ENCODE measurements around the gene ZNF189.

ZNF189 gene

GRCh38 chr9:101457003-101457402 is 58.4 kb downstream of the ZNF189 start:
- TF ChIP-seq FOXM1 (IDR thresholded peaks at IDR 0.05; ENCODE audit: borderline replicate concordance), result no peak
- TF ChIP-seq FOXK2 (IDR thresholded peaks at IDR 0.05), result no peak
- no peak for TF ChIP-seq BHLHE40 (IDR thresholded peaks at IDR 0.05; ENCODE audit: borderline replicate concordance)
- TF ChIP-seq ARNT (IDR thresholded peaks at IDR 0.05), result no peak
- TF ChIP-seq L3MBTL2 (conservative IDR thresholded peaks at IDR 0.05), result no peak
- no peak for TF ChIP-seq NFRKB (IDR thresholded peaks at IDR 0.05)
- no peak for DNase-seq (ENCODE audit: extremely low spot score)
- ChIA-PET POLR2A (no interaction called here), CTCF (no interaction called here)

DNA sequence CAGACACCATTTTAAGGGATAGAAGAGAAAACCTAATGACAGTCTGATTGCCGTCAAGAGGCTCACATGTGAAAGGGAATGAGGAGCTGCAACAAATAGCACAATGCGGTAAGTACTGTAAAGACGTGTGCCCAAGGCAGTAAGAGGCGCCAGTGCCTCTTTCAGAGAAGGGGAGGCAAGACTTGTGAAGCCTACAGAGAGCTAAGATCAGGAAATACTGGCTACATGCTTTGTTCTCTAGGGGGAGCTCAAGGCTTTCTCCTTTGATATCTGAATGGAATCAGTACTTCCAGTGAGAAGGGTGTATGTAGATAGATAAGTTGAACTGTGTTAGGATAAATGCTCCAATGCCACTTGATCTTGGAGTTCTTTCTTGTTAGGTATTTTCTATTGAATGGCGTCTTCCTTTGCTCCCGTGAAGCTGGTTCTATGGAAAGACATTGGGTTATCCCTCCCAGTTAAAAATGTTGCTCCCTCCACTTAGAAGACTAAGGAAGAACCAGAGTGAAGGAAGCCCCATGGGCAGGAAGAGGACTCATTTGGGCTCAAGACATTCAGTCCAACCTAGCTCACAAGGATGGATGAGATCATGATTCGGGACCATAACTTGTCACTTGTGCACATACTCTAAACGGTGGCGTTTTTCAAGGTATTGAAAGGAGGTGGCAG is 60.4 kb downstream of the ZNF189 start:
- ChIA-PET POLR2A (interaction anchor here (1.0 to 1.9 kb wide), 2 partner anchors 61 to 74 kb away, joined by 4 to 10 read pairs; partner anchors contain the start of genes MRPL50, RNF20 and ZNF189), CTCF (interaction anchor here (0.6 to 2.0 kb wide), 10 partner anchors 9 to 111 kb away, joined by 3 to 19 read pairs (median 4); partner anchors contain the start of gene RNF20)
- peak; percentile 63 for DNase-seq (ENCODE audit: extremely low spot score)
- no peak for TF ChIP-seq ELF4 (IDR thresholded peaks at IDR 0.05)
- no peak for TF ChIP-seq HDGF (IDR thresholded peaks at IDR 0.05; ENCODE audit: borderline replicate concordance)
- no peak for TF ChIP-seq ARNT (IDR thresholded peaks at IDR 0.05)
- no peak for TF ChIP-seq FOXA1 (IDR thresholded peaks at IDR 0.05)
- no peak for TF ChIP-seq SUZ12 (IDR thresholded peaks at IDR 0.05)
- TF ChIP-seq CTBP1 (IDR thresholded peaks at IDR 0.05; ENCODE audit: borderline replicate concordance), result no peak
- TF ChIP-seq, protein P1, sequence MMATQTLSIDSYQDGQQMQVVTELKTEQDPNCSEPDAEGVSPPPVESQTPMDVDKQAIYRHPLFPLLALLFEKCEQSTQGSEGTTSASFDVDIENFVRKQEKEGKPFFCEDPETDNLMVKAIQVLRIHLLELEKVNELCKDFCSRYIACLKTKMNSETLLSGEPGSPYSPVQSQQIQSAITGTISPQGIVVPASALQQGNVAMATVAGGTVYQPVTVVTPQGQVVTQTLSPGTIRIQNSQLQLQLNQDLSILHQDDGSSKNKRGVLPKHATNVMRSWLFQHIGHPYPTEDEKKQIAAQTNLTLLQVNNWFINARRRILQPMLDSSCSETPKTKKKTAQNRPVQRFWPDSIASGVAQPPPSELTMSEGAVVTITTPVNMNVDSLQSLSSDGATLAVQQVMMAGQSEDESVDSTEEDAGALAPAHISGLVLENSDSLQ (IDR thresholded peaks at IDR 0.05), result no peak
- no peak for TF ChIP-seq NFRKB (IDR thresholded peaks at IDR 0.05)
- TF ChIP-seq FOXK2 (IDR thresholded peaks at IDR 0.05), result no peak
- no peak for TF ChIP-seq SP1 (IDR thresholded peaks at IDR 0.05)
- TF ChIP-seq ZNF384 (IDR thresholded peaks at IDR 0.05), result no peak
- TF ChIP-seq BHLHE40 (IDR thresholded peaks at IDR 0.05; ENCODE audit: borderline replicate concordance), result no peak
- no peak for TF ChIP-seq FOXM1 (IDR thresholded peaks at IDR 0.05; ENCODE audit: borderline replicate concordance)
- TF ChIP-seq L3MBTL2 (conservative IDR thresholded peaks at IDR 0.05), result no peak

All from HEK293T (cell line).